ENCODE data around the gene OTULINL.
"Not testable (repeated sequence)": the region's sequence is repeated elsewhere in the genome, so short reads cannot be mapped to it uniquely, and the experiment has no call there.

The OTULINL gene

GRCh38 chr5:14581106-14581890, at the start of gene OTULINL:
TSS of gene OTULINL (plus strand) at chr5:14581792. CDS start at chr5:14581895, 103 bp downstream.
- DNase-seq = peak; percentile 89

- DNase-seq = no peak
Observed at GRCh38 chr5:14532180-14532579, 49.4 kb upstream of the OTULINL start.

GRCh38 chr5:14534773-14535172, 46.8 kb upstream of the OTULINL start:
- no peak for DNase-seq

DNA sequence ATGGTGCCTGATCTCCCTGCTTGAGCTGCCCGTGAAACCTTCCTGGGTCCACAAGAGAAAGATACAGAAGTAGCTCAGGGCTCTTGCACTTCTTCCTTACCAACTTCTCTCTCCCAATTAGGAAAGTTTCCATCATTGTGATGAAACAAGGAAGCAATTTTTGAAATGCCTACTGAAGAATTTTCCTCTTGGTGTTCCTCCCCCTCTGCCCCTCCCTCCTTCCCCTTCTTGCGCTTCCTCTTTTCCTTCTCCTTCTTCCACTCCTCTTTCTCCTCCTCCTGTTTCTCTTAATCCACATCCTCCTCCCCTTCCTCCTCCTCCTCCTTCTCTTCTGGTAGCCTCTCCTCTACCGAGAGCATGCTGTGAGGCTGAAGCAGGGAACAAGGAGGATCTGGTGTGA, 36.3 kb upstream of the OTULINL start:
- DNase-seq = no peak

GRCh38 chr5:14545862-14546261, 35.7 kb upstream of the OTULINL start:
- DNase-seq = no peak

DNA sequence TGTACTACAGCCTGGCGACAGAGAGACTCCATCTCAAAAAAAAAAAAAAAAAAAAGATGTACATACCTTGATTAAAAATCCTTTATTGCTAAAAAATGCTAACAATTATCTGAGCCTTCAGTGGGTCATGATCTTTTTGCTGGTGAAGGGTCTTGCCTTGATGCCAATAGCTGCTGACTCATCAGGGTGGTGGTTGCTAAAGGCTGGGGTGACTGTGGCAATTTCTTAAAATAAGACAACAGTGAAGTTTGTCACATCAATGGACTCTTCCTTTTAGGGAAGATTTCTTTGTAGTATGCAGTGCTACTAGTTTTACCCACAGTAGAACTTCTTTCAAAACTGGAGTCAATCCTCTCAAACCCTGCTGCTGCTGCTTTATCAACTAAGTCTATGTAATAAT, 33.9 kb upstream of the OTULINL start:
- DNase-seq = no peak

- no peak for DNase-seq
Observed at GRCh38 chr5:14551211-14551610, 30.4 kb upstream of the OTULINL start.

DNA sequence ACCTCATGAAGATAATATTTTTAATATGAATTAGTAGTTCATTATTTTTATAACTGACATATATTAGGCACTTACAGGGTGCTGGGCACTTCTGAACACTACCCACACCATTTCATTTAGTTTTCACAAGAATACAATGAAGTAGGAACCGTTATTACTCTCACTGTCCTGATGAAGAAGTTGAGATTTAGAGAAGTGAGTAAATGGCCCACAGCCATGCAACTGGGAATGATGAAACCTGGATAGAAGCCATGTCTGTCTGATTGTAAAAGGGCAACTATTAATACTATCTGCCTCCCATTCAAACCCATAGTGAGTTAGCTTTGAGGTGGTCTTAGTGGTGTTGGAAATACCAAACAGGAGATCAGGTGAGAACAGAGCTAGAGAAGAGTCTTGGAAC, 29.6 kb upstream of the OTULINL start:
- DNase-seq = no peak

DNA sequence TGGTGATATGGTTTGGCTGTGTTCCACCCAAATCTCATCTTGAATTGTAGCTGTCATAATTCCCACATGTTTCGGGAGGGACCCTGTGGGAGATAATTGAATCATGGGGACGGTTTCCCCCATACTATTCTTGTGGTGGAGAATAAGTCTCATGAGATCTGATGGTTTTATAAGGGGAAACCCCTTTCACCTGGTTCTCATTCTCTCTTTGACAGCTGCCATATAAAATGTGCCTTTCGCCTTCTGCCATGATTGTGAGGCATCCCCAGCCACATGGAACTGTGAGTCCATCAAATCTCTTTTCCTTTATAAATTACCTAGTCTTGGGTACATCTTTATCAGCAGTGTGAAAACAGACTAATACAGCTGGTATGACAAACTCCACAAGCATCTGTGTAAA, 27.3 kb upstream of the OTULINL start:
- not testable (repeated sequence) for DNase-seq

DNA sequence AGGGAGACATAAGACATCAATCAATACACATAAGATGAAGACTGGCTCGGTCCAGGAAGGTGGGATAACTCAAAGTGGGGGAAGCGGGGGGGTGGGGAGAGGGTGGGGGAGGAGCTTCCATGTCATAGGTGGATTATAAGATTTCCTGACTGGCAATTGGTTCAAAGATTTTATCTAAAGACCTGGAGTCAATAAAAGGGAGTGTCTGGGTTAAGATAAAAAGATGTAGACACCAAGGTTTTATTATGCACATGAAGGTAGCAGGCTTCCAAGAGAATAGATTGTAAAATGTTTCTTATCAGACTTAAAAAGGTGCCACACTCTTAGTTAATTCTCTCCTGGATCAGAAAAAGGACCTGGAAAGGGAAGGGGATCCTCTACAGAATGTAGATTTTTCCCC, 25.6 kb upstream of the OTULINL start:
- no peak for DNase-seq

DNA sequence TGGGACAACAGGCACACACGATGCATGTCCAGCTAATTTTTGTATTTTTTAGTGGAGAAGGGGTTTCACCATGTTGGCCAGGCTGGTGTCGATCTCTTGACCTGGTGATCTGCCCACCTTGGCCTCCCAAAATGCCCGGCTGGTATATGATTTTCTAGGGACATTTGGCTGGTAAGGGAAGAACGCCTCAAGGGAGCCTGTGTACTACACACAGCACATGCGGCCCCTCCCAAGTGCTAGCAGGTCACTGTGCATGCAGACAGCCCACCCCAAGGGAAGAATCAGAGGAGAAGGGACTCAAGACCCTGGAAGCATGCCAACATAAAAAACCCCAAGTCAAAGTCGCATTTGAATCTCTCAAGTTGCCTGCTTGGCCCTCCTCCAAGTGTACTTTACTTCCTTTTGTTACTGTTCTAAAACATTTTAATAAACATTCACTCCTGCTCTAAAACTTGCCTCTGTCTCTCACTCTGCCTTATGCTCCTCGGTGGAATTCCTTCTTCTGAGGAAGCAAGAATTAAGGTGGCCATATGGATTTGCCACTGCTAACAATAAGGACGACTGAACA, 24.3 kb upstream of the OTULINL start:
- DNase-seq = no peak

DNA sequence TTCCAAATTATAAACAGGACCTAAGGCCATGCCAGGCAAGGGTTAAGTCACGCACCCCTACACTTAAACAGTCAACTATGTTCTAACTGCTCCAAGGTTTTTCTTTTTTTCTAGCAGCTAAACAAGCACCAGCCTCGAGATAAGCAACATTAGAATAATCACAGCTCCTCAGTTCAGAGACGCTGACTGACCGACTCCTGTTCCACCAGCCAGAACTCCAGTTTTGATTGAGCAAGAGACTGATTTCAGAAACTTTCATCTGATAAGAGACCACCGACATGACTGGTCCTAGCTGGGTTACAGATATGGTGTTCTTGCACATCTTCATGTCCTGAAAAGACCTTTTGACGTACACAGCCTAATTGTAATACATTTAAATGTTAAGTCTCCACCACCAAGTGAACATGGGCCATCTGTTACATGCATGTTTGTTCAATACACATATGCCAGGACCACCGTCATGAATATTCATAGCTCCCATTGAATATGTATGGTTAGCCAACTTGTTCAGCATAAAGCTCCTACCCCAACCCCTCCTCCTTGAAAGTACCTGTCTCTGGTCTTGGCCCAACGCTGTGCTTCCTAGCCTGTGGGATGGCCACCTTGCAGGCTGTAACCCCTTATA, 23.7 kb upstream of the OTULINL start:
- no peak for DNase-seq

DNA sequence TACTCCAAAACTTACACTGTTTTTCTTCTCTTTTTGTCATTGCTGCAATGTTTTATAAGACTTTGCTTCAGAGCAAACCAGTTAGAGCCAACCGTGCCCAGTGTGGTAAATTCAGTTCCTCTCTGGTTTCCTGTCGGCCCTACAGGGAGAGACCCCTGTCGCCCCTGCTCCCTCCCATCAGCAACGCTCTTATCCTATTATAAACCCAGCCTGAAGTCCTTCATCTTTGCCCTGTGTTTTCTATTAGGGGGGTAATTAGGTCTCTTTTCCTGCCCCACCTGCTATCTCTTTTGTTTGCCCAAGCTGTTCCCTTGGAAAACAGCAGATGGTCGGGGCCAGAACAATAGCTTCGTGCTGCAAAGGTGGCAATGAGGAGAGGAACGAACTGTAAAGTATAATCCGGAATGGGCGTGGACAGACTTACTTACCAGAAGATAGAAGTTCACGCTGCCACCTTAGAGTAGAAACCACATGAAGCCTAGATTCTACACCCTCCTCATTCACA, 21.4 kb upstream of the OTULINL start:
- peak; percentile 94 for DNase-seq

DNA sequence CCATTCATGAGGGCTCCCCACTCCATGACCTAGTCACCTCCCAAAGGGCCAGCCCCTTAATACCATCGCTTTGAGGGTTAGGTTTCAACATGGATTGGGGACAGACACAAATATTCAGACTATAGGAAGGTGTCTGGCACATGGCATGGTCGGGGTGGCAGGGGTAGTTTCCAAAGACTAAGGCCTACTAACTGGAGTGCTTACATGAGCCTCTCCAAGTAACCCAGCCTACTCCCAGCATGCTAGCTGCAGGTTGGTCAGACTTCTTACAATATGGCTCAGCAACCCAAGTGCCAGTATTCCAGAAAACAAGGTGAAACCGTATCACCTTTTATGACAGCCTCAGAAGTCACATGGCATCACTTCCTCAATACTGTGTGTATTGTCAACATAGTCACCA, 19.9 kb upstream of the OTULINL start:
- no peak for DNase-seq

GRCh38 chr5:14568333-14568732, 13.3 kb upstream of the OTULINL start:
- DNase-seq = no peak

GRCh38 chr5:14569948-14570691, 11.5 kb upstream of the OTULINL start:
- DNase-seq = no peak

- DNase-seq = no peak
Observed at GRCh38 chr5:14571901-14572300, 9.7 kb upstream of the OTULINL start.

GRCh38 chr5:14572385-14572784, 9.2 kb upstream of the OTULINL start:
- no peak for DNase-seq

GRCh38 chr5:14572836-14573235, 8.8 kb upstream of the OTULINL start:
- DNase-seq = no peak

DNA sequence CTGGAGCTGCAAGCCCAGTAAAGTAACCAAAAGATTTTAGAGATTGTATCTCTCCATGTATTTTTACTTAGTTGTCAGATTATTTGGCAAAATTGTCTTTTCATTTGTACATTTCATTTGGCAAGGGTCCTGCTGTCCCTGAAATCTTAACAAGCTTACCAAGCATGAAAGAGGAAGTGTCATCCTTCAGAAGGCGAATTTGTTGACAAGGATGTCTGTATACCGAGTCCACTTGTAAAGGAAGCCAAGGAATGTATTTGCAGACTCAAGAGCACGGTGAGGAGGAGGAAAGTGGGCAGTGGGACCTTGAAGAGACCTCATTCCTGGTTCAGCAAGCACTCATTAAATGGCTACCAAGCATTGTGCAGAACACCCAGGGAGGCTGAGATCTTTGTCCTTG, 7.5 kb upstream of the OTULINL start:
- DNase-seq = no peak

DNA sequence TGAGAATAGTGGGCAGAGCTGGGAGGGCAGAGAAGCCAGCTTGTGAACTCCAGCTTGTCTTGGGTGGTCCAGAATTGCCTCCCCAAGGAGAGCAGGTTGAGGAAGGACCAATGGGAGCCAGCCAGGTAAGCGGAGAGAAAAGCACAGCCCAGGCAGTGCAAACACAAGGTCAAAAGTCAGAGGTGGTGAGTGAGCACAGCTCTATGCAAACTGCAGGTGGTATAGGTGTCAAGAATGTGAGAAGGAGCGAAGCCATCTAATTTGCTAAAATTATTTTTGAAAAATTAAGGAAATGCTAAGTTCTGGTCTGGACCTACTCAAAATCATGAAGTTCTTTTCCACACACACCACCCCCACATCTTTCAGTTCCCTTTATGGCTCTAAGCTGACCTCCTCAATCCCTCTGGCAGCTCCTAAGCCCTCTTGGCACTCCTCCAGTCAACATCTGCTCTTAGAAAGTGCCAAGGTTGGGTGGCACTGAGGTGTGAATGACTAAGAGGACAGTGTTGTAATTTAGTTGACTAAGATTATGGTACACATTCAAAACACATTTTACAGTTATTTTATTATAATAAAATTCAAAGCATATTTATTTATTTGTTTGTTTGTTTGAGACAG, 6.6 kb upstream of the OTULINL start:
- DNase-seq = peak; percentile 46

- no peak for DNase-seq
Observed at GRCh38 chr5:14576206-14576605, 5.4 kb upstream of the OTULINL start.

All from NCI-H345 (cell line).